Heart right ventricle (tissue), 16 donors: ENCODE measurements around the gene FNDC10. TPM values are rescaled to one million over a fixed set of nuclear protein-coding genes. Genes with fewer than 3 reads are reported as not detected.

Experiments
- ATAC-seq, 8 donors: fragments of 200-7000 bp; cut with Tn5 transposase; one replicate each; pipeline ENCODE4 v1.9.1; 2020; ENCODE audit warnings: mild to moderate bottlenecking in 8 of 8, moderate library complexity in 8 of 8, moderate number of reproducible peaks in 1 of 8
- DNase-seq, 2 donors: peaks; one replicate each; pipeline ENCODE4 v3.0.0-alpha.2; 2020
- H3K27ac ChIP-seq, 10 donors: fragments of 200-600 bp; sonication (generic) in 2 of 10; one replicate each; pipeline versions ENCODE4 v1.5.0 to v1.8.0; 2020 to 2022; ENCODE audit warnings: mild to moderate bottlenecking in 3 of 10
- H3K27me3 ChIP-seq, 7 donors: fragments of 200-600 bp; one replicate each; pipeline ENCODE4 v1.8.0; 2021 to 2022; ENCODE audit warnings: mild to moderate bottlenecking in 2 of 7
- H3K36me3 ChIP-seq, 9 donors: fragments of 200-600 bp; sonication (generic) in 1 of 9; one replicate each; pipeline versions ENCODE4 v1.5.0 to v1.8.0; 2020 to 2022; ENCODE audit warnings: mild to moderate bottlenecking in 2 of 9
- H3K4me1 ChIP-seq, 9 donors: fragments of 200-600 bp; sonication (generic) in 1 of 9; one replicate each; pipeline versions ENCODE4 v1.5.0 to v1.8.0; 2020 to 2022; ENCODE audit warnings: mild to moderate bottlenecking in 4 of 9
- H3K4me3 ChIP-seq, 10 donors: fragments of 200-600 bp; sonication (generic) in 2 of 10; one replicate each; pipeline versions ENCODE4 v1.5.0 to v1.8.0; 2020 to 2022; ENCODE audit warnings: mild to moderate bottlenecking in 7 of 10, moderate library complexity in 2 of 10
- H3K9me3 ChIP-seq, 11 donors: fragments of 200-600 bp in 10 of 11; sonication (generic) in 2 of 11; one replicate each; pipeline versions ENCODE4 v1.5.0 to v1.8.0; 2013 to 2022; ENCODE audit warnings: mild to moderate bottlenecking in 2 of 11, control low read depth in 1 of 11, moderate library complexity in 1 of 11
- WGBS, 2 donors: extraction: QIAGEN DNeasy Blood & Tissue Kit; methylation state at CpG; one replicate each; pipeline ENCODE4 v1.1.7; 2013; ENCODE audit warnings: inconsistent platforms in 1 of 2; 5-methylcytosine and 5-hydroxymethylcytosine counted together
- intact Hi-C, 10 donors: fragments of 100-400 bp; cut with DNase I; formaldehyde crosslinking; loops; one replicate each; pipeline versions ENCODE4 v1.11.1 to v1.14.2; 2022
- polyA plus RNA-seq, 2 donors: library from polyadenylated mRNA; stranded (reverse); fragments of 200-250 nt; gene quantifications; one replicate each; pipeline ENCODE4 v1.2.3, GENCODE V29; 2013
- total RNA-seq, 10 donors: library from RNA; stranded (reverse); fragmentation: NEBNext Ultra II Directional in 3 of 10; extraction: Animal tissue kit (Norgen Biotek cat#: 25700) in 3 of 10; gene quantifications; one replicate each; pipeline versions ENCODE4 v1.2.1 to v1.2.4, GENCODE V29; 2021 to 2023
- TF ChIP-seq, protein P1 (sequence below), 9 donors: fragments of 200-600 bp; sonication (generic) in 2 of 9; IDR thresholded peaks; one replicate each; pipeline versions ENCODE4 v1.5.0 to v1.8.0; 2021 to 2022; ENCODE audit warnings: antibody characterized with exemption in 9 of 9, mild to moderate bottlenecking in 5 of 9, moderate library complexity in 1 of 9
- donor health status: Arrhythmogenic right ventricular cardiomyopathy.
- donor health status: ischemic (EF 13 %, LVEDD 7.1; RV severe dilation, severe dysfunction).
- donor health status: healthy with polysubstance abuse.
- donor health status: DM: no; HTN: yes; CAD: no.
- donor health status: DM: no; HTN: no; CAD: no.
- donor health status: ischemic (EF 25% LVEDD 6.9; RV normal size, moderate dysfunction).
- donor health status: ischemic (EF 25% LVEDD 5.7; RV mildly dilated, moderate dysfunction).
- donor health status: healthy.
- donor health status: DM: yes; HTN: yes; CAD: no.
- donor health status: Ischemic cardiomyopathy.
- donor health status: ischemic (EF 35%, LVEDD 5.7; RV mildly dilated, moderate dysfunction).
- donor health status: nonischemic (EF 11% LVEDD 7.7; RV severe dilation, severe dysfunction).
- donor health status: DM: yes; HTN: yes; CAD: no.
- donor health status: PGD.
- donor health status: ischemic (EF 29% LVEDD 5.4; RV normal size, mild dysfunction).
- donor health status: nonischemic (EF 23%, LVEDD 6.1; RV moderate dilation, normal function).

The FNDC10 gene
- total and polyA plus RNA-seq, 12 donors, result 0.66 to 5.9 (median 2.3) TPM

DNA sequence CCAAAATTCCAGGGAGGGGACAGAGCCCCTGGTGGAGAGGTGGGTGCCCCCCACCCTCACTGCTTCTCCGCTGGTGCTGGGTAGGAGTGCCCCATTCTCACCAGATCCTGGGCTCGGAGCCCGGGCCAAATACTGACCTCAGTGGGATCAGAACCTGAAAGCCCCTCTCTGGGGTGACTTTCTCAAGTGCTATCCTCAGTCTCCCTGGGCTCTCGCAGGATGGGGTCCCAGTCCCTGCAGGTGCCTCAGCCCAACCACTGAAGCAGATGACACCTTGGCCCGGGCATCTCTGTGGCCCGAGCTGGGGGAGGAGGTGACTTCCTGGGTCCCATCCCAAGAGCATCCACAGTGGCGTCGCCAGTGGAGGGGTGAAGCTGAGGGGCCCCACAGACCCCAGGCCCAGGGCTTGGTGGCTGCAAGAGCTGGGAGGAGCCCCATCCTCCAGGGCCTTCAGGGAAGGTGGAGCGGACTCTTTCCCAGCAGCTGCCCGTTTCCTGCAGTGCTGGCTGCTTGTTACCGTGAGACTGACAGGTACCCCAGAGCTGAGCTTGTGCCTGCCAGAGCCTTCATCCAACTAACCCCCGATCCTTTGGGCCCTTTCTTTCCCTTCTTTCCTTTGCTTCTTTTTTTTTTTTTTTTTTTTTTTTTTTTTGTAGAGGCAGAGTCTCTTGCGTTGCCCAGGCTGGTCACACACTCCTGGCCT is 3.9 kb upstream of the FNDC10 start:
- no peak overlapping the region for H3K27ac ChIP-seq
- ATAC-seq (no peak), DNase-seq (no peak)
- peaks cover 0 to 40% (median 33%) of the 10 kb centered on the region in 7 donors for H3K27me3 ChIP-seq
- TF ChIP-seq, protein P1, sequence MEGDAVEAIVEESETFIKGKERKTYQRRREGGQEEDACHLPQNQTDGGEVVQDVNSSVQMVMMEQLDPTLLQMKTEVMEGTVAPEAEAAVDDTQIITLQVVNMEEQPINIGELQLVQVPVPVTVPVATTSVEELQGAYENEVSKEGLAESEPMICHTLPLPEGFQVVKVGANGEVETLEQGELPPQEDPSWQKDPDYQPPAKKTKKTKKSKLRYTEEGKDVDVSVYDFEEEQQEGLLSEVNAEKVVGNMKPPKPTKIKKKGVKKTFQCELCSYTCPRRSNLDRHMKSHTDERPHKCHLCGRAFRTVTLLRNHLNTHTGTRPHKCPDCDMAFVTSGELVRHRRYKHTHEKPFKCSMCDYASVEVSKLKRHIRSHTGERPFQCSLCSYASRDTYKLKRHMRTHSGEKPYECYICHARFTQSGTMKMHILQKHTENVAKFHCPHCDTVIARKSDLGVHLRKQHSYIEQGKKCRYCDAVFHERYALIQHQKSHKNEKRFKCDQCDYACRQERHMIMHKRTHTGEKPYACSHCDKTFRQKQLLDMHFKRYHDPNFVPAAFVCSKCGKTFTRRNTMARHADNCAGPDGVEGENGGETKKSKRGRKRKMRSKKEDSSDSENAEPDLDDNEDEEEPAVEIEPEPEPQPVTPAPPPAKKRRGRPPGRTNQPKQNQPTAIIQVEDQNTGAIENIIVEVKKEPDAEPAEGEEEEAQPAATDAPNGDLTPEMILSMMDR (IDR thresholded peaks at IDR 0.05), result no peak
- H3K36me3 ChIP-seq, result no peaks in the 10 kb centered on the region
- intact Hi-C loops, result no loop called here
- H3K4me3 ChIP-seq, result no peak overlapping the region
- WGBS, 2 donors, result 65 to 69% methylated on average over 13 of the region's 13 CpGs
- no peaks in the 10 kb centered on the region for H3K9me3 ChIP-seq
- H3K4me1 ChIP-seq, result peaks cover 0 to 20% (median 13%) of the 10 kb centered on the region in 9 donors

DNA sequence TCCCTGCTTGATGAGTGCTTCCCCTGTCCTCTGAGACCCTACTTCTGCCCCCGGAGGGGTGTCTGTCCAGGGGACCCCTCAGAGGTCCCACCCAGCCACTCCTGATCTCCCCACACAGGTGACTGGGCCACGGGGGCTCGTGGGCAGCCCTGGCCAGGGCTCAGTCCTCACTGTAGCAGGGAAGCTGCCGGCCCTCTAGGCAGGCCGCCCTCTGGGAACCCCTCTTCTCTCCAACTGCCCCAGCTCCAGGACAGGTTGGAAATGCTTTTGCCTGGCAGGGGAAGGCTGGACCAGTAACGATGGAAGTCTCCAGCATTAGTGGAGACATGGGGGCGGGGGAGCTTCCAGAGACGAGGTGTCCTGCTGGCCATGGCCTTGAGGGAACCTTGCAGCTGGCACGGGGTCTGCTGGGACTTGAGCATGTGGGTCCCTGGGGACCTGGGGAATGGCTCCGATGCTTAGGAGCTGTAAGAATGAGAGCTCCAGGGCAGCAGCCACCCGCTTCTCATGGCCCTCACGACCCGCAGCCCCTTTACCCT is 3.1 kb upstream of the FNDC10 start:
- intact Hi-C loops, result no loop called here
- TF ChIP-seq, protein P1 (IDR thresholded peaks at IDR 0.05), result no peak

DNA sequence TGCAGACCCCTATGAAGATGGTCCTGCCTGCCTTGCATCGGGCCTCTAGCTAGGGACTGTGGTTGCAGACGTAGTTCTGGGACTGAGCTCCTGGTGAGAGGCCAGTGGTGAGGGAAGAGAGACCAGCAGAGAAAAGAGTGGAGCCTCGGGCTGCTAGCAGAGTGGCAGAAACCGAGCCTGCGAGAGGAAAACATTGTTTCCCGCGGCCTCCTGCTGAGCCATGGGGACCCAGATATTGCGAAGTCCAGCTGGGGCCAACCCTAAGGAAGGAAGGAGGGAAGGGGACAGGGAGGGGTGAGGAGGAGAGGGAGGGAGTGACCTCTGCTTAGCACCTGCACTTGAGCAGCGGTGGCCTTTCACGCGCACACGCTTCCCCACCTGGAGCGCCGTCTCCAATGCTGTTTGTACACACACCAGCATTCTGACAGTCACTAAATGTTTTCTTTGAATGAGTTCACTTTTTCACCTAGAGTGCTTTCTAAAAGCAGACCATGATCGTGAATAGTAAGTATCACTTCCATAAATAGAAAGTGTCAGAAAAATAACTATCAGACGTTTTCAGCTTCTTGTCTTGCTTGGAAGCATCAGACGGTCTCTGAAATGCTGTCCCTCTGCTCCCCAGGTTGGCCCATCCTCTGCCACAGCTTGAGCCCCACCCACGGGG is 2.5 kb upstream of the FNDC10 start:
- Histone ChIP-seq H3K9me3 (no peaks in the 10 kb centered on the region), H3K27me3 (peaks cover 13 to 54% (median 43%) of the 10 kb centered on the region in 7 donors), H3K4me1 (peaks cover 0 to 25% (median 14%) of the 10 kb centered on the region in 9 donors), H3K4me3 (no peak overlapping the region), H3K36me3 (no peaks in the 10 kb centered on the region), H3K27ac (no peak overlapping the region)
- WGBS, 2 donors, result 52 to 54% methylated on average over 18 of the region's 18 CpGs
- intact Hi-C loops, result no loop called here
- DNase-seq, result no peak
- TF ChIP-seq, protein P1 (IDR thresholded peaks at IDR 0.05), result no peak
- ATAC-seq, result no peak

More for the DNA sequence above, 3.1 kb upstream of the FNDC10 start:
- DNase-seq, result no peak
- WGBS, 2 donors, result 67% methylated on average over 13 of the region's 13 CpGs
- H3K9me3 ChIP-seq, result no peaks in the 10 kb centered on the region
- H3K27me3 ChIP-seq, result peaks cover 7 to 48% (median 38%) of the 10 kb centered on the region in 7 donors
- H3K27ac ChIP-seq, result no peak overlapping the region
- no peaks in the 10 kb centered on the region for H3K36me3 ChIP-seq
- H3K4me1 ChIP-seq, result peaks cover 0 to 20% (median 13%) of the 10 kb centered on the region in 9 donors
- no peak overlapping the region for H3K4me3 ChIP-seq
- no peak for ATAC-seq

DNA sequence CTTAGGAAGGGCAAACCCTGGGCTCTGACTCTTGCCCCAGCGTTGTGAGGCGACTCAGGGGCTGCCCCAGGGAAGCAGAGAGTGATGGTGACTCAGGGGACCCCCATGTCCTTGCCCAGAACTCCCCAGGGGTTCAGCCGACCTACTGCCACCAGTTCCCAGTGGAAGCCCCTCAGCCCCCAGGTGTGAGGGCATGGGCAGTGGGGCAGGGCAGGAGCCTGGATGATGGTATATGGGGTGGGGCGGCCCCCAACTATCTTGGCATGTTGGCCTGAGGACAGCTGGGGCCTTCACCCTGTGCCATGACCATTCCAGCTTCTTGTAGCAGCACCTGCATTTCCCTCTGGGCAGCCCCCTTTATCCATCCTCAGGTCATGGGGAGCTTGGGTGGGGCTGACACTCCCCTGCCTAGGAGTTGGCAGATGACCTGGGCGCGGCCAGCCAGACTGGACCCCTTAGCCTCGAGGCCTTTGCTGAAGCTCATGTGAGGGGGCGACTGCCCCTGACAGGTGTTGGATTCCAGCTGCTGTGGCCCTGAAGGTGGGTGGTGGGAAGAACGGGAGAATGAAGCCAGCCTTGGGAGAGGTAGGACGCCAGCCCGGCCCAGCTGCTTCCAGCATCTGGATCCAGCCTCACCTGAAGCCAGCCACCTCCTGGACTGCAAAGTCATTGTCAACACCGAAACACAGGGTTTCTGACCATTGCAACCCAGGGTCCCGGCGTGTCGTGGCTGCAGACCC is 1.8 kb upstream of the FNDC10 start:
- Histone ChIP-seq H3K36me3 (no peaks in the 10 kb centered on the region), H3K27ac (no peak overlapping the region), H3K4me1 (peaks cover 0 to 30% (median 14%) of the 10 kb centered on the region in 9 donors), H3K27me3 (peaks cover 13 to 59% (median 44%) of the 10 kb centered on the region in 7 donors), H3K9me3 (no peaks in the 10 kb centered on the region), H3K4me3 (no peak overlapping the region)
- DNase-seq (no peak), ATAC-seq (no peak)
- intact Hi-C loops, result no loop called here
- TF ChIP-seq, protein P1 (IDR thresholded peaks at IDR 0.05), result no peak
- WGBS, 2 donors, result 87 to 91% methylated on average over 15 of the region's 15 CpGs
